Measurements from ENCODE around the gene ATF4. TPM values are rescaled to one million over a fixed set of nuclear protein-coding genes. Genes with fewer than 3 reads are reported as not detected.

ATF4 gene
- total RNA-seq, 1 donor from 2014 or later = 246 TPM

GRCh38 chr22:39534591-39535356 is 14.4 kb downstream of the ATF4 start:
- TF ChIP-seq CTCF (IDR thresholded peaks at IDR 0.05) (peak; percentile 86 to 97 (median 96)), POLR2AphosphoS5 (IDR thresholded peaks at IDR 0.05; ENCODE audit: insufficient read depth in 1 of 2, low read depth in 1 of 2) (peak in 1 of 2 donors; percentile 53), POLR2A (IDR thresholded peaks at IDR 0.05) (no peak)
- H3K9me3 ChIP-seq = no peaks in the 10 kb centered on the region
- no peaks in the 10 kb centered on the region for H3K27me3 ChIP-seq
- H3K36me3 ChIP-seq = peaks cover 0 to under 1% of the 10 kb centered on the region in 2 donors
- no peak overlapping the region for H3K27ac ChIP-seq
- intact Hi-C loops (cut with DNase I) = loop anchor here (10.0 kb wide), 1 partner anchor 810 kb away; the partner anchor contains the start of gene ADSL
- H3K4me1 ChIP-seq = peaks cover 38% of the 10 kb centered on the region
- no peak for DNase-seq (ENCODE audit: extremely low spot score in 2 of 2)
- peak overlapping the region; percentile 14 to 15 for H3K4me3 ChIP-seq

- Histone ChIP-seq H3K9me3 (no peaks in the 10 kb centered on the region), H3K27ac (no peak overlapping the region), H3K27me3 (no peaks in the 10 kb centered on the region), H3K4me1 (peaks cover 32% of the 10 kb centered on the region), H3K36me3 (no peaks in the 10 kb centered on the region), H3K4me3 (no peak overlapping the region)
- intact Hi-C loops (cut with DNase I) = loop anchor here (10.0 kb wide), 1 partner anchor 809 kb away; the partner anchor contains the start of gene ADSL
- TF ChIP-seq POLR2A (IDR thresholded peaks at IDR 0.05) = no peak
- no peak for TF ChIP-seq CTCF (IDR thresholded peaks at IDR 0.05)
- TF ChIP-seq POLR2AphosphoS5 (IDR thresholded peaks at IDR 0.05; ENCODE audit: insufficient read depth in 1 of 2, low read depth in 1 of 2) = no peak
- DNase-seq (ENCODE audit: extremely low spot score in 2 of 2) = no peak
These were observed 15.0 kb downstream of the ATF4 start for GRCh38 chr22:39535357-39535725.

GRCh38 chr22:39535831-39536449 is 15.6 kb downstream of the ATF4 start:
- DNase-seq (ENCODE audit: extremely low spot score in 2 of 2) = no peak
- H3K4me3 ChIP-seq = no peak overlapping the region
- no peaks in the 10 kb centered on the region for H3K36me3 ChIP-seq
- peaks cover 26% of the 10 kb centered on the region for H3K4me1 ChIP-seq
- intact Hi-C loops (cut with DNase I) = loop anchor here (10.0 kb wide), 1 partner anchor 809 kb away; the partner anchor contains the start of gene ADSL
- no peaks in the 10 kb centered on the region for H3K27me3 ChIP-seq
- no peaks in the 10 kb centered on the region for H3K9me3 ChIP-seq
- no peak for TF ChIP-seq POLR2A (IDR thresholded peaks at IDR 0.05)
- TF ChIP-seq CTCF (IDR thresholded peaks at IDR 0.05) = no peak
- TF ChIP-seq POLR2AphosphoS5 (IDR thresholded peaks at IDR 0.05; ENCODE audit: insufficient read depth in 1 of 2, low read depth in 1 of 2) = no peak
- no peak overlapping the region for H3K27ac ChIP-seq

- H3K27ac ChIP-seq = no peak overlapping the region
- H3K36me3 ChIP-seq = no peaks in the 10 kb centered on the region
- H3K27me3 ChIP-seq = no peaks in the 10 kb centered on the region
- DNase-seq (ENCODE audit: extremely low spot score in 2 of 2) = no peak
- no peak for TF ChIP-seq POLR2AphosphoS5 (IDR thresholded peaks at IDR 0.05; ENCODE audit: insufficient read depth in 1 of 2, low read depth in 1 of 2)
- no peak for TF ChIP-seq POLR2A (IDR thresholded peaks at IDR 0.05)
- no peak for TF ChIP-seq CTCF (IDR thresholded peaks at IDR 0.05)
- no peak overlapping the region for H3K4me3 ChIP-seq
- no peaks in the 10 kb centered on the region for H3K9me3 ChIP-seq
- H3K4me1 ChIP-seq = peaks cover 18% of the 10 kb centered on the region
- intact Hi-C loops (cut with DNase I) = loop anchor here (10.0 kb wide), 1 partner anchor 808 kb away; the partner anchor contains the start of gene ADSL
These were observed 16.3 kb downstream of the ATF4 start for GRCh38 chr22:39536711-39537110.

Measured in vagina (tissue), 2 donors.